ENCODE measurements around the gene PAQR9. TPM values are rescaled to one million over a fixed set of nuclear protein-coding genes. Genes with fewer than 3 reads are reported as not detected.

Gene PAQR9
- total and polyA plus RNA-seq, 2 of the 13 experiments (the other 11 are each of a cell fraction or from before 2014, with no cell fraction given) = 3.7 to 10.3 TPM

- Histone ChIP-seq H3K9ac (ENCODE audit: insufficient read depth, low read depth, low read length) (no peak overlapping the region), H4K20me1 (ENCODE audit: insufficient read depth, low read length) (no peaks in the 10 kb centered on the region), H3K4me1 (ENCODE audit: insufficient read depth, low read length) (peaks cover 38% of the 10 kb centered on the region), H3K27me3 (ENCODE audit: control insufficient read depth in 1 of 2, insufficient read depth in 2 of 2, low read length in 2 of 2) (peaks cover 1 to 26% of the 10 kb centered on the region in 2 experiments; a peak in 3 of 5 replicates), H3K9me3 (ENCODE audit: low read length) (no peaks in the 10 kb centered on the region), H2AFZ (ENCODE audit: low read length) (no peak overlapping the region), H3K36me3 (replicated peaks in 1 of 2; ENCODE audit: control insufficient read depth in 1 of 2, insufficient read depth in 2 of 2, low read length in 2 of 2) (no peaks in the 10 kb centered on the region), H3K4me2 (ENCODE audit: low read depth, low read length) (no peak overlapping the region), H3K27ac (ENCODE audit: extremely low read length, insufficient read depth, low read length) (no peak overlapping the region), H3K79me2 (ENCODE audit: insufficient read depth, low read length) (no peaks in the 10 kb centered on the region), H3K4me3 (replicated peaks in 1 of 3; ENCODE audit: insufficient read depth in 1 of 3, low read depth in 2 of 3, low read length in 3 of 3) (no peak overlapping the region)
- BruUV-seq (replicated peaks) = no TSS peak
- in situ Hi-C loops (cut with HindIII; ENCODE audit: extremely low pct_ligation_motif_present, low pct_unique_long_range_greater_than_20kb) = no loop called here
- ChIA-PET CTCF (ENCODE audit: low intra/inter-chr PET ratio, low total read pairs) (no interaction called here), POLR2A (no interaction called here)
- no peak for DNase-seq (ENCODE audit: low spot score)
- ATAC-seq = no peak
- no peak for TF ChIP-seq HNF4A (CRISPR knock-in tag; IDR thresholded peaks at IDR 0.05)
- TF ChIP-seq ZNF772 (CRISPR knock-in tag; IDR thresholded peaks at IDR 0.05) = no peak
- no peak for TF ChIP-seq PRDM15 (CRISPR knock-in tag; IDR thresholded peaks at IDR 0.05)
- TF ChIP-seq MTA3 (CRISPR knock-in tag; IDR thresholded peaks at IDR 0.05) = no peak
- TF ChIP-seq, protein P1, sequence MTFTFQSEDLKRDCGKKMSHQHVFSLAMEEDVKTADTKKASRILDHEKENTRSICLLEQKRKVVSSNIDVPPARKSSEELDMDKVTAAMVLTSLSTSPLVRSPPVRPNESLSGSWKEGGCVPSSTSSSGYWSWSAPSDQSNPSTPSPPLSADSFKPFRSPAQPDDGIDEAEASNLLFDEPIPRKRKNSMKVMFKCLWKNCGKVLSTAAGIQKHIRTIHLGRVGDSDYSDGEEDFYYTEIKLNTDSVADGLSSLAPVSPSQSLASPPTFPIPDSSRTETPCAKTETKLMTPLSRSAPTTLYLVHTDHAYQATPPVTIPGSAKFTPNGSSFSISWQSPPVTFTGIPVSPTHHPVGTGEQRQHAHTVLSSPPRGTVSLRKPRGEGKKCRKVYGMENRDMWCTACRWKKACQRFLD (CRISPR knock-in tag; IDR thresholded peaks at IDR 0.05; ENCODE audit: borderline replicate concordance) = no peak
- TF ChIP-seq, protein P2, sequence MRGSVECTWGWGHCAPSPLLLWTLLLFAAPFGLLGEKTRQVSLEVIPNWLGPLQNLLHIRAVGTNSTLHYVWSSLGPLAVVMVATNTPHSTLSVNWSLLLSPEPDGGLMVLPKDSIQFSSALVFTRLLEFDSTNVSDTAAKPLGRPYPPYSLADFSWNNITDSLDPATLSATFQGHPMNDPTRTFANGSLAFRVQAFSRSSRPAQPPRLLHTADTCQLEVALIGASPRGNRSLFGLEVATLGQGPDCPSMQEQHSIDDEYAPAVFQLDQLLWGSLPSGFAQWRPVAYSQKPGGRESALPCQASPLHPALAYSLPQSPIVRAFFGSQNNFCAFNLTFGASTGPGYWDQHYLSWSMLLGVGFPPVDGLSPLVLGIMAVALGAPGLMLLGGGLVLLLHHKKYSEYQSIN (CRISPR knock-in tag; IDR thresholded peaks at IDR 0.05; ENCODE audit: borderline replicate concordance) = no peak
- TF ChIP-seq ZNF547 (CRISPR knock-in tag; IDR thresholded peaks at IDR 0.05) = no peak
- intact Hi-C loops (cut with micrococcal nuclease; ENCODE audit: unreplicated experiment) = no loop called here
- FAIRE-seq = no peak
- 47% methylated on average over 4 of the region's 4 CpGs for WGBS (ENCODE audit: low lambda C conversion rate)
These were observed 5.0 kb upstream of the PAQR9 start for GRCh38 chr3:142968319-142969025.
